GM23338 (cell line): ENCODE measurements around the gene MATR3. TPM values are rescaled to one million over a fixed set of nuclear protein-coding genes. Genes with fewer than 3 reads are reported as not detected.

Source experiments
- ATAC-seq: fragments of 200-7000 bp; cut with Tn5 transposase; 3 replicates; pipeline ENCODE4 v1.9.1; 2020
- DNase-seq: peaks from one replicate; pipeline ENCODE4 v3.0.0-alpha.2; 2015; ENCODE audit warnings: low spot score
- H2AFZ ChIP-seq: fragments of 200-600 bp; sonication (generic); 2 replicates; pipeline ENCODE4 v1.8.0; 2016; ENCODE audit warnings: antibody characterized with exemption, mild to moderate bottlenecking, moderate library complexity
- H3F3A ChIP-seq: fragments of 200-600 bp; sonication (generic); replicated peaks from 2 replicates; pipeline ENCODE4 v1.8.0; 2017; ENCODE audit warnings: antibody characterized with exemption, mixed run types, low read depth
- H3K27ac ChIP-seq: fragments of 200-600 bp; sonication (generic); 2 replicates; pipeline ENCODE4 v1.6.1; 2016; ENCODE audit warnings: low read depth
- H3K27me3 ChIP-seq: fragments of 200-600 bp; sonication (generic); 2 replicates; pipeline ENCODE4 v1.8.0; 2016; ENCODE audit warnings: mild to moderate bottlenecking, mixed run types, moderate library complexity; ENCODE audit not compliant: insufficient read depth
- H3K36me3 ChIP-seq: fragments of 200-600 bp; sonication (generic); 2 replicates; pipeline ENCODE4 v1.8.0; 2016; ENCODE audit warnings: mild to moderate bottlenecking; ENCODE audit not compliant: insufficient read depth
- H3K4me1 ChIP-seq: fragments of 200-600 bp; sonication (generic); 2 replicates; pipeline ENCODE4 v1.8.0; 2016; ENCODE audit warnings: mild to moderate bottlenecking, moderate library complexity; ENCODE audit not compliant: insufficient read depth
- H3K4me2 ChIP-seq: fragments of 200-600 bp; sonication (generic); 2 replicates; pipeline ENCODE4 v1.7.1; 2017; ENCODE audit warnings: mixed run types
- H3K4me3 ChIP-seq: fragments of 200-600 bp; sonication (generic); 2 replicates; pipeline ENCODE4 v1.6.1; 2016; ENCODE audit warnings: mixed run types
- H3K79me2 ChIP-seq: fragments of 200-600 bp; sonication (generic); replicated peaks from 2 replicates; pipeline ENCODE4 v1.8.0; 2017; ENCODE audit warnings: mild to moderate bottlenecking; ENCODE audit not compliant: insufficient read depth
- H3K9me2 ChIP-seq: fragments of 200-600 bp; sonication (generic); 2 replicates; pipeline ENCODE4 v1.8.0; 2017; ENCODE audit not compliant: insufficient read depth
- H4K20me1 ChIP-seq: fragments of 200-600 bp; sonication (generic); replicated peaks from 2 replicates; pipeline ENCODE4 v1.8.0; 2017; ENCODE audit warnings: mild to moderate bottlenecking; ENCODE audit not compliant: insufficient read depth
- H3K27ac Mint-ChIP-seq: 2 replicates; pipeline ENCODE4 v1.8.0; 2020; ENCODE audit warnings: inconsistent platforms, mild to moderate bottlenecking, moderate library complexity, mixed read lengths
- H3K27me3 Mint-ChIP-seq: 3 replicates; pipeline ENCODE4 v1.8.0; 2022; ENCODE audit warnings: low read depth, mild to moderate bottlenecking, moderate library complexity, mixed read lengths, inconsistent platforms; ENCODE audit not compliant: insufficient read depth, poor library complexity
- H3K36me3 Mint-ChIP-seq: 3 replicates; pipeline ENCODE4 v1.8.0; 2021; ENCODE audit warnings: low read depth, mild to moderate bottlenecking, inconsistent platforms, moderate library complexity, mixed read lengths
- H3K4me1 Mint-ChIP-seq: 3 replicates; pipeline ENCODE4 v1.8.0; 2020; ENCODE audit warnings: mild to moderate bottlenecking, inconsistent platforms, mixed read lengths
- H3K4me3 Mint-ChIP-seq: 3 replicates; pipeline ENCODE4 v1.8.0; 2021; ENCODE audit warnings: moderate library complexity, mild to moderate bottlenecking, inconsistent platforms, mixed read lengths
- H3K9me3 Mint-ChIP-seq: 3 replicates; pipeline ENCODE4 v1.8.0; 2020; ENCODE audit warnings: moderate library complexity, mild to moderate bottlenecking, inconsistent platforms, mixed read lengths
- CTCF ChIP-seq, 2 experiments: fragments of 200-600 bp in 1 of 2; sonication (generic) in 1 of 2; conservative IDR thresholded peaks; 2 replicates each; pipeline versions ENCODE4 v1.5.1 to v1.6.1; 2016 to 2017; ENCODE audit warnings: antibody characterized with exemption in 2 of 2, low read depth in 2 of 2, mild to moderate bottlenecking in 2 of 2, moderate library complexity in 1 of 2
- EZH2 ChIP-seq: fragments of 200-600 bp; sonication (generic); IDR thresholded peaks from one replicate; pipeline ENCODE4 v1.8.0; 2017; ENCODE audit warnings: antibody characterized with exemption, mild to moderate bottlenecking, low read depth; ENCODE audit not compliant: unreplicated experiment
- EZH2phosphoT487 ChIP-seq: fragments of 200-600 bp; sonication (generic); IDR thresholded peaks from one replicate; pipeline ENCODE4 v1.8.1; 2018; ENCODE audit warnings: antibody characterized with exemption; ENCODE audit not compliant: unreplicated experiment
- NANOG ChIP-seq: IDR thresholded peaks from 2 replicates; pipeline ENCODE4 v1.6.1; 2016; ENCODE audit warnings: antibody characterized with exemption, borderline replicate concordance
- POLR2AphosphoS5 ChIP-seq: IDR thresholded peaks from 2 replicates; pipeline ENCODE4 v1.6.1; 2016; ENCODE audit warnings: antibody characterized with exemption, low read depth
- STAT1 ChIP-seq: IDR thresholded peaks from one replicate; pipeline ENCODE4 v1.6.1; 2016; ENCODE audit warnings: antibody characterized with exemption; ENCODE audit not compliant: unreplicated experiment
- ZNF114 ChIP-seq: fragments of 250-450 bp; sonication (Bioruptor Pico); IDR thresholded peaks from 2 replicates; pipeline ENCODE4 v1.5.0; 2020; ENCODE audit warnings: mild to moderate bottlenecking, moderate library complexity
- ZNF331 ChIP-seq: fragments of 250-450 bp; sonication (Bioruptor Pico); IDR thresholded peaks from 2 replicates; pipeline ENCODE4 v1.5.0; 2020; ENCODE audit warnings: low read depth, mild to moderate bottlenecking, moderate library complexity
- polyA plus RNA-seq: library from polyadenylated mRNA; unstranded; fragments of >200 nt; fragmentation: Nextera tagmentation; extraction: Ambion mirVana; gene quantifications from 2 replicates; pipeline ENCODE4 v1.2.1, GENCODE V29; 2016
- total RNA-seq: library from RNA; depleted of rRNA; stranded (reverse); fragments of >200 nt; shearing (Covaris generic); gene quantifications from 2 replicates; pipeline ENCODE4 v1.2.3, GENCODE V29; 2014

Gene MATR3
- total and polyA plus RNA-seq, 2 experiments from 2014 or later = 278 to 506 TPM

DNA sequence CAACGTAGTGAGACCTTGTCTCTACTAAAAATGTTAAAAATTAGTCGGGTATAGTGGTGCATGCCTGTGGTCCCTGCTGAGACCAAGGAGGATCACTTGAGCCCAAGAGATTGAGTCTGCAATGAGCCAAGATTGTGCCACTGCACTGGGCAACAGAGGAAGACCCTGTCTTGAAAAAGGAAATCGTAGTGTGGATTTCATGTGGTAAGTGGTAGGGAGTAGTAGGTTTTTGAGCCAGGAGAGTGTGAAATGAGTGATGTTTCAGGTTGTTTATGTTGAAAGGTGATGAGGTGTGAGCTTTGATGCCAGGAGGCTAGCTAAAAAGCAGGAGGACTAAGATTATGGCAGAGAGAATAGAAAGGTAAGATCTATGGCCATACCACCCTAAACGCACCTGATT lies 5.9 kb downstream of the MATR3 start:
- Mint-ChIP-seq H3K36me3 (peaks cover 26% of the 10 kb centered on the region), H3K27ac (no peak overlapping the region), H3K4me1 (peaks cover 73% of the 10 kb centered on the region), H3K9me3 (0 out of 3 replicates have a peak, but pooled peaks cover 2% of the 10 kb centered on the region), H3K4me3 (peak overlapping the region; percentile 1; the same call in 2 of the 3 replicates), H3K27me3 (peaks cover 12% of the 10 kb centered on the region)
- TF ChIP-seq NANOG (no peak), EZH2phosphoT487 (no peak)
- no peak for DNase-seq
- no peak overlapping the region for H3K27ac ChIP-seq
- H3K4me3 ChIP-seq = no peak overlapping the region
- H3F3A ChIP-seq = 0 out of 2 replicates have a peak, but pooled peaks cover 2% of the 10 kb centered on the region
- no peaks in the 10 kb centered on the region for H3K9me2 ChIP-seq
- H3K36me3 ChIP-seq = no peaks in the 10 kb centered on the region
- peaks cover 89% of the 10 kb centered on the region for H4K20me1 ChIP-seq
- peaks cover 100% of the 10 kb centered on the region for H3K79me2 ChIP-seq
- no peak for ATAC-seq
- no peak overlapping the region for H2AFZ ChIP-seq
- H3K27me3 ChIP-seq = no peaks in the 10 kb centered on the region
- H3K4me1 ChIP-seq = peaks cover 61% of the 10 kb centered on the region
- no peak overlapping the region; the same call in 1 of the 2 replicates for H3K4me2 ChIP-seq

DNA sequence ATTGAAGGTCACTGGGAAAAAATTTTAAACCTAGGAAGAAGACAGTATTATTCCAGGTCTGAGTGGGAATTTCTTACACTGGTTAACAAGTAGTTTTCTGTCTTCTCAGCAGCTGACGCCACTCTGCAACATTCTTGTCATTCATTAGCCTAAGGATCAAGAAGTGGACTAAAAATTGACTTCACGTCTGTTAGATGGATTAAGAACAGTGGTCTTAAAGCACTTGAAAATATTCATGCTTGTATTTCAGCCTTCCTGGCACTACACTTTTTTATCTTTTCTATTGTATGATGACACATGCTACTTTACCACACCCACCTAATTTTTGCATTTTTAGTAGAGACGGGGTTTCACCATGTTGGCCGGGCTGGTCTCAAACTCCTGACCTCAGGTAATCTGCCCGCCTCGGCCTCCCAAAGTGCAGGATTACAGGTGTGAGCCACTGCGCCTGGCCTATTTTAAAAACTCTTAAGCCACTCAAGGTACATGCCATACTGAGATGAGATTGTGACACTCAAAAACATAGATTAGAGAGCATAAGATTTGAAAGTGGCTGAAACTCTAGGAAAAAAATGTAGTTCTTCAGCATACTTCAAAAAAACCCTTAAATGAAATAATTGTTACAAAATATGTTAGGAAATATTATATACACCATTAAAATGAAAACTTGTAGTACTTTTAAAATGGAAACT lies 8.4 kb downstream of the MATR3 start:
- H3K9me3 Mint-ChIP-seq = no peaks in the 10 kb centered on the region
- Histone ChIP-seq H2AFZ (no peak overlapping the region), H3K36me3 (no peaks in the 10 kb centered on the region), H3K4me3 (no peak overlapping the region), H3K27ac (no peak overlapping the region), H3K4me2 (no peak overlapping the region), H3K4me1 (peaks cover 74% of the 10 kb centered on the region), H4K20me1 (peaks cover 99% of the 10 kb centered on the region), H3F3A (0 out of 2 replicates have a peak, but pooled peaks cover 2% of the 10 kb centered on the region), H3K27me3 (no peaks in the 10 kb centered on the region), H3K79me2 (peaks cover 100% of the 10 kb centered on the region), H3K9me2 (no peaks in the 10 kb centered on the region)
- H3K27me3 Mint-ChIP-seq = peaks cover 5% of the 10 kb centered on the region
- H3K27ac Mint-ChIP-seq = peak overlapping the region; percentile 71; the same call in 1 of the 2 replicates
- H3K4me1 Mint-ChIP-seq = peaks cover 73% of the 10 kb centered on the region
- DNase-seq = no peak
- H3K36me3 Mint-ChIP-seq = peaks cover 11% of the 10 kb centered on the region; the same call in 2 of the 3 replicates
- H3K4me3 Mint-ChIP-seq = no peak overlapping the region; the same call in 2 of the 3 replicates
- no peak for TF ChIP-seq POLR2AphosphoS5
- no peak for TF ChIP-seq ZNF114 (CRISPR knock-in tag)
- ATAC-seq = no peak

DNA sequence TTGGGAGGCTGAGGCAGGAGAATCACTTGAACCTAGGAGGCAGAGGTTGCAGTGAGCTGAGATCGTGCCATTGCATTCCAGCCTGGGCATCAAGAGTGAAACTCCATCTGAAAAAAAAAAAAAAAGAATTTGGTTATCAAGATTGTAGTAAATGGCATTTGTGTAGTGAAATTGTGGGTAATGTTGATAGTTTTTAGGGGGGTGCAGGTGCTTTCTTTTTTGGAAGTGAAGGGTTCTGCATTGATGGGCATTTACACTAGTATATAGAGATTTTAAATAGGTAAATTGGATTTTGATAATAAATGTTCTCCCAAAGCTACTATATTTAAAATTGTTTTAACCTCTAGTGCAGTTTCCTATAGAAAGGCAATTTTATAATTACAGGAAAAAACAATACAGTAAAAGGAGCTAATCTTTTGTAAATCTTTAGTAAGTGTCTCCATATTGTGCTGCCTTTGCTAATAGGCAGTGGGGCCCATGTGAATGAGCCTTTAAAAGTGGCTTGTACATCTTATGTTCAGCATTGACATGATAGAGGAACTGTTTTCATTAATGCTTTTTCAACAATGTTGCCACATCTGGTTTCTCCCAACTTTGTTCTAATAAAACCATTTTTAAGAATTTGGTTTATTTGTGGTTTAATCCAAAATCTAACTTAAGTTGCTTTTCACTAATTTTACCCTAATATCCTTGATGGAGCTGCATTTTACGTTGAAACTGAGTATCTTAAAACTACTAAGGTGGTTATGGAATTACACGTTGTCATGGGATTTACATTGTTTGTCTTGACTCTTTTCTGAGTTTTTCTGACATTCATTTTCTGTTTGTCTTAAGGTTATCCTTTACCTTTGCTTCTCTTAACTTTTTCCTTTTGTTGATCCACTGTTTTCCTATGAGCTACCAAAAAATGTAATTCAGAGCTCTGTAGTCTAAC lies 11.1 kb downstream of the MATR3 start:
- Histone ChIP-seq H3K4me1 (peaks cover 57% of the 10 kb centered on the region), H4K20me1 (peaks cover 94% of the 10 kb centered on the region), H3K27ac (no peak overlapping the region), H3K4me2 (no peak overlapping the region), H3K79me2 (peaks cover 100% of the 10 kb centered on the region), H2AFZ (no peak overlapping the region), H3K4me3 (no peak overlapping the region), H3K36me3 (no peaks in the 10 kb centered on the region), H3F3A (no peaks in the 10 kb centered on the region), H3K27me3 (no peaks in the 10 kb centered on the region), H3K9me2 (no peaks in the 10 kb centered on the region)
- no peak for TF ChIP-seq STAT1
- TF ChIP-seq ZNF331 = no peak
- no peak for TF ChIP-seq CTCF (conservative IDR thresholded peaks at IDR 0.05; ENCODE audit: low read depth in 2 of 2)
- TF ChIP-seq EZH2 = no peak
- H3K4me3 Mint-ChIP-seq = no peak overlapping the region
- H3K36me3 Mint-ChIP-seq = peaks cover 10% of the 10 kb centered on the region; the same call in 2 of the 3 replicates
- ATAC-seq = no peak
- DNase-seq = no peak
- H3K27ac Mint-ChIP-seq = no peak overlapping the region; the same call in 1 of the 2 replicates
- H3K9me3 Mint-ChIP-seq = no peaks in the 10 kb centered on the region
- peaks cover 2% of the 10 kb centered on the region for H3K27me3 Mint-ChIP-seq
- peaks cover 67% of the 10 kb centered on the region for H3K4me1 Mint-ChIP-seq
